ENCODE data around the gene GPR42. TPM values are rescaled to one million over a fixed set of nuclear protein-coding genes. Genes with fewer than 3 reads are reported as not detected.

The GPR42 gene
- total RNA-seq, 2 donors from 2014 or later = 0.50 to 1.8 TPM

GRCh38 chr19:35421362-35421761 is 50.5 kb downstream of the GPR42 start:
- DNase-seq (ENCODE audit: low spot score in 2 of 2) = no peak
- no peak overlapping the region for H3K27ac Mint-ChIP-seq
- H3K36me3 Mint-ChIP-seq = no peaks in the 10 kb centered on the region

More at GRCh38 chr19:35421362-35421761, 50.5 kb downstream of the GPR42 start:
- ATAC-seq = no peak
- H3K9me3 Mint-ChIP-seq = no peaks in the 10 kb centered on the region

Other genes starting within 250 kb of the GPR42 start
- gene LGI4, start 236.0 kb upstream of the GPR42 start, total RNA-seq = 1 to 10 TPM; 1.5 to 2.7 TPM
- 1 to 10 TPM; 1.4 to 2.1 TPM for gene FXYD1, start 232.2 kb upstream of the GPR42 start, total RNA-seq
- 1 to 10 TPM in 1 of 2 donors, under 1 TPM in 1; 0.82 to 1.8 TPM for gene FXYD7, start 227.8 kb upstream of the GPR42 start, total RNA-seq
- gene FXYD5, start 216.3 kb upstream of the GPR42 start, total RNA-seq = 100 to 1,000 TPM; 279 to 283 TPM
- not detected for gene FAM187B, start 142.3 kb upstream of the GPR42 start, total RNA-seq
- 10 to 100 TPM; 10.3 to 41.0 TPM for gene LSR, start 122.1 kb upstream of the GPR42 start, total RNA-seq
- gene USF2, start 102.1 kb upstream of the GPR42 start, total RNA-seq = 100 to 1,000 TPM; 146 to 150 TPM
- 1 to 10 TPM in 1 of 2 donors, under 1 TPM in 1; 0.61 to 1.7 TPM for gene HAMP, start 88.5 kb upstream of the GPR42 start, total RNA-seq
- gene MAG, start 78.9 kb upstream of the GPR42 start, total RNA-seq = 1 to 10 TPM in 1 of 2 donors, under 1 TPM in 1; 0.61 to 1.7 TPM
- 10 to 100 TPM in 1 of 2 donors, 1 to 10 TPM in 1; 7.0 to 48.2 TPM for gene CD22, start 41.9 kb upstream of the GPR42 start, total RNA-seq
- gene FFAR1, start 23.2 kb upstream of the GPR42 start, total RNA-seq = 1 to 10 TPM in 1 of 2 donors, under 1 TPM in 1; 0.23 to 1.5 TPM
- gene FFAR3, start 12.6 kb upstream of the GPR42 start, total RNA-seq = 1 to 10 TPM; 1.4 to 5.1 TPM
- not detected for gene FFAR2, start 77.2 kb downstream of the GPR42 start, total RNA-seq
- not detected for gene KRTDAP, start 119.4 kb downstream of the GPR42 start, total RNA-seq
- 1 to 10 TPM in 1 of 2 donors, under 1 TPM in 1; 0.46 to 3.6 TPM for gene DMKN, start 142.6 kb downstream of the GPR42 start, total RNA-seq
- gene SBSN, start 157.2 kb downstream of the GPR42 start, total RNA-seq = not detected
- gene GAPDHS, start 162.4 kb downstream of the GPR42 start, total RNA-seq = not detected
- 10 to 100 TPM; 44.1 to 69.1 TPM for gene TMEM147, start 174.6 kb downstream of the GPR42 start, total RNA-seq
- gene ATP4A, start 192.6 kb downstream of the GPR42 start, total RNA-seq = not detected
- gene PMIS2, start 215.1 kb downstream of the GPR42 start, total RNA-seq = not detected
- gene HAUS5, start 241.7 kb downstream of the GPR42 start, total RNA-seq = 10 to 100 TPM; 44.2 to 44.5 TPM

Measured in activated naive CD4-positive, alpha-beta T cell treated with anti-CD3 and anti-CD28 coated beads, Interleukin-2, amount 50 U/mL, for 72 hours (primary cell).